ENCODE data around the gene ISLR2. TPM values are rescaled to one million over a fixed set of nuclear protein-coding genes. Genes with fewer than 3 reads are reported as not detected.

Gene ISLR2
- total RNA-seq, 1 experiment from 2014 or later: not detected

- BruUV-seq (replicated peaks): no TSS peak
- H3K36me3 ChIP-seq (ENCODE audit: control insufficient read depth, insufficient read depth, low read length): no peaks in the 10 kb centered on the region
- H3K9me3 Mint-ChIP-seq (ENCODE audit: unreplicated experiment): no peaks in the 10 kb centered on the region
- H3K4me1 Mint-ChIP-seq (ENCODE audit: low read depth, unreplicated experiment): no peaks in the 10 kb centered on the region
- CTCF ChIA-PET: no interaction called here
- TF ChIP-seq CTCF (IDR thresholded peaks at IDR 0.05; ENCODE audit: insufficient read depth in 1 of 2, low read depth in 1 of 2, low read length in 1 of 2, severe bottlenecking in 1 of 2, unreplicated experiment in 1 of 2): no peak
- POLR2A ChIA-PET: no interaction called here
- DNase-seq: no peak
- no peaks in the 10 kb centered on the region for H3K4me1 ChIP-seq
- intact Hi-C loops (cut with micrococcal nuclease; ENCODE audit: unreplicated experiment): no loop called here
- H3K4me3 ChIP-seq (ENCODE audit: low read depth, low read length): no peak overlapping the region
- no peaks in the 10 kb centered on the region for H3K9me3 ChIP-seq
- H3K36me3 Mint-ChIP-seq (ENCODE audit: insufficient read depth, unreplicated experiment): no peaks in the 10 kb centered on the region
- no peak overlapping the region for H3K4me3 Mint-ChIP-seq (ENCODE audit: unreplicated experiment)
- H3K27me3 Mint-ChIP-seq (ENCODE audit: insufficient read depth, unreplicated experiment): peaks cover 31% of the 10 kb centered on the region
- H3K27me3 ChIP-seq (replicated peaks; ENCODE audit: control insufficient read depth, insufficient read depth, low read length): peaks cover under 1% of the 10 kb centered on the region
- no peak overlapping the region for H3K27ac Mint-ChIP-seq (ENCODE audit: unreplicated experiment)
These were observed 5.6 kb upstream of the ISLR2 start for GRCh38 chr15:74124759-74125158.

GRCh38 chr15:74127255-74127953, 3.0 kb upstream of the ISLR2 start:
- no peaks in the 10 kb centered on the region for H3K36me3 ChIP-seq (ENCODE audit: control insufficient read depth, insufficient read depth, low read length)
- no peaks in the 10 kb centered on the region for H3K9me3 Mint-ChIP-seq (ENCODE audit: unreplicated experiment)
- BruUV-seq (replicated peaks): no TSS peak
- no peaks in the 10 kb centered on the region for H3K4me1 Mint-ChIP-seq (ENCODE audit: low read depth, unreplicated experiment)
- intact Hi-C loops (cut with micrococcal nuclease; ENCODE audit: unreplicated experiment): loop anchor here (1.0 kb wide), 3 partner anchors 176 to 195 kb away; no protein-coding TSS in a partner anchor
- POLR2A ChIA-PET: no interaction called here
- no peaks in the 10 kb centered on the region for H3K36me3 Mint-ChIP-seq (ENCODE audit: insufficient read depth, unreplicated experiment)
- H3K4me3 ChIP-seq (ENCODE audit: low read depth, low read length): no peak overlapping the region
- peak; percentile 79 to 92 for DNase-seq
- H3K27ac Mint-ChIP-seq (ENCODE audit: unreplicated experiment): no peak overlapping the region
- H3K4me1 ChIP-seq: no peaks in the 10 kb centered on the region
- peaks cover 4% of the 10 kb centered on the region for H3K27me3 ChIP-seq (replicated peaks; ENCODE audit: control insufficient read depth, insufficient read depth, low read length)
- no peaks in the 10 kb centered on the region for H3K9me3 ChIP-seq
- H3K4me3 Mint-ChIP-seq (ENCODE audit: unreplicated experiment): peak overlapping the region; percentile 45
- TF ChIP-seq CTCF (IDR thresholded peaks at IDR 0.05; ENCODE audit: insufficient read depth in 1 of 2, low read depth in 1 of 2, low read length in 1 of 2, severe bottlenecking in 1 of 2, unreplicated experiment in 1 of 2): peak; percentile 92 to 99
- CTCF ChIA-PET: interaction anchor here (1.0 to 2.4 kb wide), 2 partner anchors 17 to 180 kb away, joined by 3 to 22 read pairs; no protein-coding TSS in a partner anchor
- peaks cover 54% of the 10 kb centered on the region for H3K27me3 Mint-ChIP-seq (ENCODE audit: insufficient read depth, unreplicated experiment)

- no TSS peak for BruUV-seq (replicated peaks)
- no peaks in the 10 kb centered on the region for H3K36me3 Mint-ChIP-seq (ENCODE audit: insufficient read depth, unreplicated experiment)
- peaks cover 4% of the 10 kb centered on the region for H3K27me3 ChIP-seq (replicated peaks; ENCODE audit: control insufficient read depth, insufficient read depth, low read length)
These were observed 2.2 kb upstream of the ISLR2 start for GRCh38 chr15:74127954-74128784.

More at GRCh38 chr15:74127954-74128784, 2.2 kb upstream of the ISLR2 start:
- no peak overlapping the region for H3K27ac Mint-ChIP-seq (ENCODE audit: unreplicated experiment)
- intact Hi-C loops (cut with micrococcal nuclease; ENCODE audit: unreplicated experiment): loop anchor here (1.0 kb wide), 3 partner anchors 175 to 194 kb away; no protein-coding TSS in a partner anchor
- no peak for DNase-seq
- ChIA-PET CTCF (interaction anchor here (0.6 to 2.4 kb wide), 4 partner anchors 16 to 188 kb away, joined by 3 to 22 read pairs (median 6); no protein-coding TSS in a partner anchor), POLR2A (no interaction called here)
- no peak overlapping the region for H3K4me3 ChIP-seq (ENCODE audit: low read depth, low read length)
- H3K9me3 Mint-ChIP-seq (ENCODE audit: unreplicated experiment): no peaks in the 10 kb centered on the region
- peak overlapping the region; percentile 45 for H3K4me3 Mint-ChIP-seq (ENCODE audit: unreplicated experiment)
- no peaks in the 10 kb centered on the region for H3K9me3 ChIP-seq
- no peak for TF ChIP-seq CTCF (IDR thresholded peaks at IDR 0.05; ENCODE audit: insufficient read depth in 1 of 2, low read depth in 1 of 2, low read length in 1 of 2, severe bottlenecking in 1 of 2, unreplicated experiment in 1 of 2)
- no peaks in the 10 kb centered on the region for H3K4me1 Mint-ChIP-seq (ENCODE audit: low read depth, unreplicated experiment)
- H3K4me1 ChIP-seq: no peaks in the 10 kb centered on the region
- H3K36me3 ChIP-seq (ENCODE audit: control insufficient read depth, insufficient read depth, low read length): no peaks in the 10 kb centered on the region
- H3K27me3 Mint-ChIP-seq (ENCODE audit: insufficient read depth, unreplicated experiment): peaks cover 51% of the 10 kb centered on the region

Data from Caco-2 (cell line).